Nephron progenitor cell (in vitro differentiated cells): ENCODE results near the gene SLC4A7.
"Not testable (repeated sequence)": the region's sequence is repeated elsewhere in the genome, so short reads cannot be mapped to it uniquely, and the experiment has no call there.

Source experiments
- DNase-seq: peaks from one replicate; pipeline ENCODE4 v3.0.0; 2021
- H3K27ac Mint-ChIP-seq: 2 replicates; pipeline ENCODE4 v1.8.0; 2021; ENCODE audit warnings: mild to moderate bottlenecking, moderate library complexity, mixed read lengths
- H3K27me3 Mint-ChIP-seq: 2 replicates; pipeline ENCODE4 v1.8.0; 2021; ENCODE audit warnings: mild to moderate bottlenecking, low read depth, mixed read lengths; ENCODE audit not compliant: poor library complexity
- H3K36me3 Mint-ChIP-seq: 2 replicates; pipeline ENCODE4 v1.8.0; 2021; ENCODE audit warnings: low read depth, mixed read lengths
- H3K4me1 Mint-ChIP-seq: 2 replicates; pipeline ENCODE4 v1.8.0; 2021; ENCODE audit warnings: mixed read lengths
- H3K4me3 Mint-ChIP-seq: 2 replicates; pipeline ENCODE4 v1.8.0; 2021; ENCODE audit warnings: mild to moderate bottlenecking, moderate library complexity, mixed read lengths
- H3K9me3 Mint-ChIP-seq: 2 replicates; pipeline ENCODE4 v1.8.0; 2021; ENCODE audit warnings: mild to moderate bottlenecking, moderate library complexity, mixed read lengths
- CTCF ChIP-seq: fragments of 200-600 bp; sonication (generic); IDR thresholded peaks from 2 replicates; pipeline ENCODE4 v1.5.0; 2021; ENCODE audit warnings: antibody characterized with exemption

SLC4A7 gene

GRCh38 chr3:27335571-27335970 is 148.6 kb downstream of the SLC4A7 start:
- no peaks in the 10 kb centered on the region for H3K36me3 Mint-ChIP-seq
- no peak for DNase-seq
- peaks cover 8% of the 10 kb centered on the region for H3K27me3 Mint-ChIP-seq
- H3K9me3 Mint-ChIP-seq, result peaks cover 16% of the 10 kb centered on the region
- H3K27ac Mint-ChIP-seq, result no peak overlapping the region
- TF ChIP-seq CTCF, result no peak
- no peak overlapping the region for H3K4me3 Mint-ChIP-seq
- no peaks in the 10 kb centered on the region for H3K4me1 Mint-ChIP-seq

- Mint-ChIP-seq H3K9me3 (peaks cover 20% of the 10 kb centered on the region), H3K4me3 (no peak overlapping the region), H3K36me3 (no peaks in the 10 kb centered on the region), H3K4me1 (no peaks in the 10 kb centered on the region), H3K27me3 (peaks cover 3% of the 10 kb centered on the region), H3K27ac (no peak overlapping the region)
- no peak for TF ChIP-seq CTCF
- DNase-seq, result no peak
Observed at GRCh38 chr3:27333843-27334242, 150.3 kb downstream of the SLC4A7 start.

- not testable (repeated sequence) for H3K4me1 Mint-ChIP-seq, H3K36me3 Mint-ChIP-seq, H3K27ac Mint-ChIP-seq, H3K27me3 Mint-ChIP-seq, DNase-seq, H3K4me3 Mint-ChIP-seq
- peaks cover 12% of the 10 kb centered on the region for H3K9me3 Mint-ChIP-seq
Observed at GRCh38 chr3:27328982-27329762, 155.0 kb downstream of the SLC4A7 start.

- no peak for TF ChIP-seq CTCF
- no peaks in the 10 kb centered on the region for H3K4me1 Mint-ChIP-seq
- no peak overlapping the region for H3K27ac Mint-ChIP-seq
- H3K9me3 Mint-ChIP-seq, result peaks cover 12% of the 10 kb centered on the region
- H3K4me3 Mint-ChIP-seq, result no peak overlapping the region
- no peak for DNase-seq
- H3K36me3 Mint-ChIP-seq, result peaks cover 6% of the 10 kb centered on the region
- H3K27me3 Mint-ChIP-seq, result peaks cover 9% of the 10 kb centered on the region
Observed at GRCh38 chr3:27326629-27327545, 157.3 kb downstream of the SLC4A7 start.

GRCh38 chr3:27326202-27326601 is 158.0 kb downstream of the SLC4A7 start:
- no peaks in the 10 kb centered on the region for H3K4me1 Mint-ChIP-seq

More at GRCh38 chr3:27326202-27326601, 158.0 kb downstream of the SLC4A7 start:
- TF ChIP-seq CTCF, result no peak
- H3K36me3 Mint-ChIP-seq, result peaks cover 6% of the 10 kb centered on the region
- peaks cover 12% of the 10 kb centered on the region for H3K9me3 Mint-ChIP-seq
- peaks cover 9% of the 10 kb centered on the region for H3K27me3 Mint-ChIP-seq
- H3K4me3 Mint-ChIP-seq, result no peak overlapping the region
- no peak for DNase-seq
- H3K27ac Mint-ChIP-seq, result no peak overlapping the region
